ENCODE results near the gene MAPKAP1.

MAPKAP1 gene

GRCh38 chr9:125438506-125439433, 268.2 kb downstream of the MAPKAP1 start:
- TF ChIP-seq Cebpa-rat (IDR thresholded peaks at IDR 0.05), result no peak
- H3K27ac ChIP-seq, result no peak overlapping the region

GRCh38 chr9:125437771-125438221, 269.2 kb downstream of the MAPKAP1 start:
- H3K27ac ChIP-seq, result no peak overlapping the region
- H3K9ac ChIP-seq, result no peak overlapping the region
- no peak for TF ChIP-seq Cebpa-rat (IDR thresholded peaks at IDR 0.05)
- no peak overlapping the region for H3K4me3 ChIP-seq
- H3K36me3 ChIP-seq, result peaks cover 14 to 64% (median 31%) of the 10 kb centered on the region in 11 experiments; a peak in 20 of 22 replicates
- peaks cover 0 to 14% (median 6%) of the 10 kb centered on the region in 10 experiments; a peak in 8 of 20 replicates for H3K4me1 ChIP-seq
- no peaks in the 10 kb centered on the region for H3K9me3 ChIP-seq (replicated peaks in 1 of 11)
- H4K20me1 ChIP-seq, result peaks cover 0 to 63% (median 28%) of the 10 kb centered on the region in 11 experiments; a peak in 15 of 22 replicates
- H3K4me2 ChIP-seq, result no peak overlapping the region
- H3K27me3 ChIP-seq, result no peaks in the 10 kb centered on the region

More at GRCh38 chr9:125438506-125439433, 268.2 kb downstream of the MAPKAP1 start:
- no peak overlapping the region for H3K4me3 ChIP-seq
- no peaks in the 10 kb centered on the region for H3K27me3 ChIP-seq
- no peaks in the 10 kb centered on the region for H3K9me3 ChIP-seq (replicated peaks in 1 of 11)
- H3K9ac ChIP-seq, result no peak overlapping the region
- H4K20me1 ChIP-seq, result peaks cover 0 to 69% (median 31%) of the 10 kb centered on the region in 11 experiments; a peak in 15 of 22 replicates
- no peak overlapping the region for H3K4me2 ChIP-seq
- peaks cover 0 to 14% (median 6%) of the 10 kb centered on the region in 10 experiments; a peak in 8 of 20 replicates for H3K4me1 ChIP-seq
- peaks cover 15 to 71% (median 34%) of the 10 kb centered on the region in 11 experiments for H3K36me3 ChIP-seq

GRCh38 chr9:125436613-125437443, 270.2 kb downstream of the MAPKAP1 start:
- H3K36me3 ChIP-seq, result peaks cover 14 to 54% (median 31%) of the 10 kb centered on the region in 11 experiments; a peak in 20 of 22 replicates
- no peak overlapping the region for H3K4me3 ChIP-seq
- no peak for TF ChIP-seq Cebpa-rat (IDR thresholded peaks at IDR 0.05)
- no peak overlapping the region for H3K9ac ChIP-seq
- H3K4me1 ChIP-seq, result peaks cover 0 to 16% (median 6%) of the 10 kb centered on the region in 10 experiments; a peak in 8 of 20 replicates
- peaks cover 0 to 57% (median 23%) of the 10 kb centered on the region in 11 experiments; a peak in 15 of 22 replicates for H4K20me1 ChIP-seq
- no peaks in the 10 kb centered on the region for H3K27me3 ChIP-seq
- H3K9me3 ChIP-seq (replicated peaks in 1 of 11), result no peaks in the 10 kb centered on the region
- no peak overlapping the region for H3K4me2 ChIP-seq
- H3K27ac ChIP-seq, result no peak overlapping the region

GRCh38 chr9:125435776-125436612, 271.0 kb downstream of the MAPKAP1 start:
- Histone ChIP-seq H3K4me2 (no peak overlapping the region), H3K9ac (no peak overlapping the region), H3K9me3 (replicated peaks in 1 of 11) (no peaks in the 10 kb centered on the region), H3K36me3 (peaks cover 14 to 46% (median 29%) of the 10 kb centered on the region in 11 experiments; a peak in 20 of 22 replicates), H3K4me3 (no peak overlapping the region), H4K20me1 (peaks cover 0 to 53% (median 21%) of the 10 kb centered on the region in 11 experiments; a peak in 15 of 22 replicates), H3K27me3 (no peaks in the 10 kb centered on the region), H3K4me1 (peaks cover 0 to 14% (median 4%) of the 10 kb centered on the region in 10 experiments; a peak in 8 of 20 replicates), H3K27ac (no peak overlapping the region)
- TF ChIP-seq Cebpa-rat (IDR thresholded peaks at IDR 0.05), result no peak

- Histone ChIP-seq H3K9ac (no peak overlapping the region), H3K4me1 (peaks cover 0 to 6% (median 0%) of the 10 kb centered on the region in 10 experiments; a peak in 4 of 20 replicates), H3K27ac (no peak overlapping the region), H4K20me1 (peaks cover 0 to 45% (median 15%) of the 10 kb centered on the region in 11 experiments; a peak in 14 of 22 replicates), H3K27me3 (no peaks in the 10 kb centered on the region), H3K4me3 (no peak overlapping the region), H3K9me3 (replicated peaks in 1 of 11) (no peaks in the 10 kb centered on the region), H3K4me2 (no peak overlapping the region), H3K36me3 (peaks cover 14 to 38% (median 24%) of the 10 kb centered on the region in 11 experiments; a peak in 20 of 22 replicates)
- TF ChIP-seq Cebpa-rat (IDR thresholded peaks at IDR 0.05), result no peak
Measured at GRCh38 chr9:125434986-125435775, 271.8 kb downstream of the MAPKAP1 start.

- Histone ChIP-seq H3K27ac (no peak overlapping the region), H4K20me1 (peaks cover 0 to 29% (median 5%) of the 10 kb centered on the region in 11 experiments; a peak in 8 of 22 replicates), H3K4me2 (no peak overlapping the region), H3K9me3 (replicated peaks in 1 of 11) (no peaks in the 10 kb centered on the region), H3K4me1 (peaks cover 0 to 4% (median 0%) of the 10 kb centered on the region in 10 experiments; a peak in 2 of 20 replicates), H3K9ac (no peak overlapping the region), H3K4me3 (no peak overlapping the region), H3K27me3 (no peaks in the 10 kb centered on the region), H3K36me3 (peaks cover 1 to 21% (median 10%) of the 10 kb centered on the region in 11 experiments; a peak in 18 of 22 replicates)
- no peak for TF ChIP-seq Cebpa-rat (IDR thresholded peaks at IDR 0.05)
Measured at GRCh38 chr9:125433461-125434011, 273.5 kb downstream of the MAPKAP1 start.

- Histone ChIP-seq H3K4me1 (peaks cover 0 to 4% (median 0%) of the 10 kb centered on the region in 10 experiments; a peak in 3 of 20 replicates), H3K9me3 (replicated peaks in 1 of 11) (no peaks in the 10 kb centered on the region), H3K9ac (no peak overlapping the region), H3K36me3 (peaks cover 0 to 14% (median 3%) of the 10 kb centered on the region in 11 experiments; a peak in 11 of 22 replicates), H3K4me2 (no peak overlapping the region), H3K27ac (no peak overlapping the region), H3K27me3 (no peaks in the 10 kb centered on the region), H3K4me3 (no peak overlapping the region), H4K20me1 (peaks cover 0 to 24% (median 3%) of the 10 kb centered on the region in 11 experiments; a peak in 7 of 22 replicates)
- TF ChIP-seq Cebpa-rat (IDR thresholded peaks at IDR 0.05), result no peak
Measured at GRCh38 chr9:125432715-125433385, 274.2 kb downstream of the MAPKAP1 start.
